ENCODE results near the gene TMPRSS4.

TMPRSS4 gene

GRCh38 chr11:118138839-118139420 is 62.1 kb downstream of the TMPRSS4 start:
- no peak for DNase-seq

GRCh38 chr11:118139578-118139977 is 62.7 kb downstream of the TMPRSS4 start:
- no peak for DNase-seq

GRCh38 chr11:118142081-118142480 is 65.2 kb downstream of the TMPRSS4 start:
- no peak for DNase-seq

GRCh38 chr11:118142809-118143208 is 65.9 kb downstream of the TMPRSS4 start:
- peak; percentile 20 for DNase-seq

GRCh38 chr11:118143661-118144185 is 66.8 kb downstream of the TMPRSS4 start:
- DNase-seq, result no peak

GRCh38 chr11:118144301-118145268 is 67.7 kb downstream of the TMPRSS4 start:
- no peak for DNase-seq

GRCh38 chr11:118145285-118146227 is 68.7 kb downstream of the TMPRSS4 start:
- peak; percentile 90 for DNase-seq

- DNase-seq, result no peak
Observed at GRCh38 chr11:118146554-118146953, 69.7 kb downstream of the TMPRSS4 start.

GRCh38 chr11:118147502-118147901 is 70.6 kb downstream of the TMPRSS4 start:
- no peak for DNase-seq

- no peak for DNase-seq
Observed at GRCh38 chr11:118148240-118148639, 71.4 kb downstream of the TMPRSS4 start.

- DNase-seq, result no peak
Observed at GRCh38 chr11:118148856-118149255, 72.0 kb downstream of the TMPRSS4 start.

GRCh38 chr11:118149493-118149892 is 72.6 kb downstream of the TMPRSS4 start:
- no peak for DNase-seq

GRCh38 chr11:118151431-118151830 is 74.6 kb downstream of the TMPRSS4 start:
- no peak for DNase-seq

- no peak for DNase-seq
Observed at GRCh38 chr11:118152020-118152551, 75.2 kb downstream of the TMPRSS4 start.

- DNase-seq, result no peak
Observed at GRCh38 chr11:118152552-118153471, 75.9 kb downstream of the TMPRSS4 start, which contains the start of gene SCN4B. TSS of gene SCN4B (minus strand) at chr11:118152823. CDS start at chr11:118152673, 150 bp downstream.

GRCh38 chr11:118153516-118153915 is 76.6 kb downstream of the TMPRSS4 start:
- DNase-seq, result no peak

- no peak for DNase-seq
Observed at GRCh38 chr11:118153976-118154375, 77.1 kb downstream of the TMPRSS4 start.

- DNase-seq, result no peak
Observed at GRCh38 chr11:118154641-118155040, 77.8 kb downstream of the TMPRSS4 start.

GRCh38 chr11:118155776-118156530 is 79.1 kb downstream of the TMPRSS4 start:
- DNase-seq, result no peak

GRCh38 chr11:118156531-118157185 is 79.8 kb downstream of the TMPRSS4 start:
- DNase-seq, result peak; percentile 13

Data from CD4-positive, alpha-beta T cell treated with Interleukin-17A for 1 hour (primary cell).